ENCODE results near the gene SLC9A1.

SLC9A1 gene

GRCh38 chr1:27114546-27114945 is 40.4 kb downstream of the SLC9A1 start:
- Histone ChIP-seq H3K27ac (ENCODE audit: low read length) (no peak overlapping the region), H3K9me3 (ENCODE audit: insufficient read depth, low read length, severe bottlenecking) (no peaks in the 10 kb centered on the region), H3K4me1 (ENCODE audit: insufficient read depth, low read length) (peaks cover 19% of the 10 kb centered on the region), H3K4me2 (ENCODE audit: insufficient read depth, low read length) (no peak overlapping the region), H4K20me1 (ENCODE audit: insufficient read depth, low read length) (peaks cover 15% of the 10 kb centered on the region; the same call in 1 of the 2 replicates), H3K4me3 (ENCODE audit: low read depth in 1 of 2, low read length in 2 of 2) (no peak overlapping the region), H3K9ac (ENCODE audit: low read depth, low read length) (no peak overlapping the region), H3K27me3 (ENCODE audit: insufficient read depth, low read length, poor library complexity) (no peaks in the 10 kb centered on the region), H3K79me2 (ENCODE audit: insufficient read depth, low read length) (no peaks in the 10 kb centered on the region), H3K36me3 (ENCODE audit: insufficient read depth, low read length) (peaks cover 13% of the 10 kb centered on the region; the same call in 1 of the 2 replicates), H2AFZ (ENCODE audit: low read depth, low read length) (no peak overlapping the region)
- no peak for ATAC-seq (ENCODE audit: insufficient read depth, low read depth)
- no peak for DNase-seq
- TF ChIP-seq CTCF (IDR thresholded peaks at IDR 0.05; ENCODE audit: borderline replicate concordance, extremely low read depth, low read length, poor library complexity, severe bottlenecking), result no peak
- TF ChIP-seq EZH2 (IDR thresholded peaks at IDR 0.05; ENCODE audit: borderline replicate concordance, low read depth, low read length, severe bottlenecking), result no peak

GRCh38 chr1:27113861-27114260 is 41.1 kb downstream of the SLC9A1 start:
- Histone ChIP-seq H3K4me3 (ENCODE audit: low read depth in 1 of 2, low read length in 2 of 2) (no peak overlapping the region), H4K20me1 (ENCODE audit: insufficient read depth, low read length) (peaks cover 15% of the 10 kb centered on the region; the same call in 1 of the 2 replicates), H3K9me3 (ENCODE audit: insufficient read depth, low read length, severe bottlenecking) (no peaks in the 10 kb centered on the region), H3K79me2 (ENCODE audit: insufficient read depth, low read length) (no peaks in the 10 kb centered on the region), H3K27me3 (ENCODE audit: insufficient read depth, low read length, poor library complexity) (no peaks in the 10 kb centered on the region), H2AFZ (ENCODE audit: low read depth, low read length) (no peak overlapping the region), H3K4me2 (ENCODE audit: insufficient read depth, low read length) (no peak overlapping the region), H3K27ac (ENCODE audit: low read length) (no peak overlapping the region), H3K36me3 (ENCODE audit: insufficient read depth, low read length) (peaks cover 20% of the 10 kb centered on the region; the same call in 1 of the 2 replicates), H3K9ac (ENCODE audit: low read depth, low read length) (no peak overlapping the region), H3K4me1 (ENCODE audit: insufficient read depth, low read length) (peaks cover 19% of the 10 kb centered on the region)
- TF ChIP-seq CTCF (IDR thresholded peaks at IDR 0.05; ENCODE audit: borderline replicate concordance, extremely low read depth, low read length, poor library complexity, severe bottlenecking) (no peak), EZH2 (IDR thresholded peaks at IDR 0.05; ENCODE audit: borderline replicate concordance, low read depth, low read length, severe bottlenecking) (no peak)
- DNase-seq (no peak), ATAC-seq (ENCODE audit: insufficient read depth, low read depth) (no peak)

GRCh38 chr1:27111626-27112573 is 43.0 kb downstream of the SLC9A1 start:
- Histone ChIP-seq H2AFZ (ENCODE audit: low read depth, low read length) (no peak overlapping the region), H3K27me3 (ENCODE audit: insufficient read depth, low read length, poor library complexity) (no peaks in the 10 kb centered on the region), H3K4me3 (ENCODE audit: low read depth in 1 of 2, low read length in 2 of 2) (no peak overlapping the region), H3K9ac (ENCODE audit: low read depth, low read length) (no peak overlapping the region), H3K4me2 (ENCODE audit: insufficient read depth, low read length) (peak overlapping the region; percentile 4; the same call in 1 of the 2 replicates), H3K4me1 (ENCODE audit: insufficient read depth, low read length) (peaks cover 19% of the 10 kb centered on the region), H3K79me2 (ENCODE audit: insufficient read depth, low read length) (no peaks in the 10 kb centered on the region), H3K27ac (ENCODE audit: low read length) (peak overlapping the region; percentile 56), H4K20me1 (ENCODE audit: insufficient read depth, low read length) (peaks cover 8% of the 10 kb centered on the region; the same call in 1 of the 2 replicates), H3K36me3 (ENCODE audit: insufficient read depth, low read length) (peaks cover 23% of the 10 kb centered on the region; the same call in 1 of the 2 replicates), H3K9me3 (ENCODE audit: insufficient read depth, low read length, severe bottlenecking) (no peaks in the 10 kb centered on the region)
- no peak for TF ChIP-seq EZH2 (IDR thresholded peaks at IDR 0.05; ENCODE audit: borderline replicate concordance, low read depth, low read length, severe bottlenecking)
- TF ChIP-seq CTCF (IDR thresholded peaks at IDR 0.05; ENCODE audit: borderline replicate concordance, extremely low read depth, low read length, poor library complexity, severe bottlenecking), result peak; percentile 60
- DNase-seq, result peak; percentile 74
- ATAC-seq (ENCODE audit: insufficient read depth, low read depth), result peak; percentile 98

Measured in DND-41 (cell line).